HG02973 (cell line): ENCODE results near the gene GTPBP6.
"Not testable (repeated sequence)": the region's sequence is repeated elsewhere in the genome, so short reads cannot be mapped to it uniquely, and the experiment has no call there.

Experiments used
- ATAC-seq: cut with Tn5 transposase; IDR thresholded peaks from one replicate; pipeline ENCODE4 v1.9.1; 2021; ENCODE audit warnings: moderate library complexity; ENCODE audit not compliant: unreplicated experiment

Gene GTPBP6

GRCh38 chrX:352181-352580, 33.6 kb upstream of the GTPBP6 start:
- ATAC-seq = no peak

DNA sequence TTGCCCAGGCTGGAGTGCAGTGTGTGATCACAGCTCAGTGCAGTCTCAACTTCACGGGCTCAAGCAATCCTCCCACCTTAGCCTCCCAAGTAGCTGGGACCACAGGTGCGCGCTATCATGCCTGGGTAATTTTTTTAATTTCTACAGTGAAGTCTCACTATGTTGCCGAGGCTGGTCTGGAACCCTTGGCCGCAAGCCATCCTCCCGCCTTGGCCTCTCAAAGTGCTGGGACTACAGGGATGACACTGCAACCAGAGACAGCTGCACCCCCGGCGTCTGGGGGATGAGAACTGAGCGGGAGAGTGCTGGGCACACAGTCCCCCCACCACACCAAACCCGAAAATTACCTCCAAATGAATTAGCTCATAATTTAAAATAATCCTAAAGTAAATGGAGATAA, 33.1 kb upstream of the GTPBP6 start:
- ATAC-seq = no peak

GRCh38 chrX:351324-351641, 32.7 kb upstream of the GTPBP6 start:
- not testable (repeated sequence) for ATAC-seq

GRCh38 chrX:350534-351323, 32.1 kb upstream of the GTPBP6 start:
- ATAC-seq = no peak

GRCh38 chrX:350148-350533, 31.5 kb upstream of the GTPBP6 start:
- ATAC-seq = no peak

DNA sequence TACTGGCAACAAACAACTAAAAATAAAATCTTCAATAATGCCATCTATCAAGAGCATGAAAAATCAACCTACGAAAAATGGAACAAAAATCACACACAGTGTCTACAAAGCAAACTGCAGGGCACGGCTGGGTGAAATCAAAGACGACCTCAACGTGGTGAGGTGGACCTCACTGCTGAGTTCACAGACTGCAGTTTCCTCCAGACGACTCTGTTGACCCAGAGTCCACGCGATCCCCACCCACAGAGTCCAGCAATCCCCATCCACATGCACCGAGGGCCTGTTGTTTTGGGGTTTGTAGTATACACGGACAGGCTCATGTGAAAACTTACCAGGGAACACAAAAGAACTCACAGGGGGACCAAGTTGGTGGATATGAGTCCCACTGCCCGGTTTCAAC, 31.1 kb upstream of the GTPBP6 start:
- ATAC-seq = no peak

GRCh38 chrX:349196-349595, 30.6 kb upstream of the GTPBP6 start:
- no peak for ATAC-seq

- ATAC-seq = no peak
These were observed 30.0 kb upstream of the GTPBP6 start for GRCh38 chrX:348461-349117.

- no peak for ATAC-seq
These were observed 28.9 kb upstream of the GTPBP6 start for GRCh38 chrX:347351-348117.

GRCh38 chrX:346034-346813, 27.6 kb upstream of the GTPBP6 start:
- no peak for ATAC-seq

GRCh38 chrX:345020-345925, 26.7 kb upstream of the GTPBP6 start:
- no peak for ATAC-seq

DNA sequence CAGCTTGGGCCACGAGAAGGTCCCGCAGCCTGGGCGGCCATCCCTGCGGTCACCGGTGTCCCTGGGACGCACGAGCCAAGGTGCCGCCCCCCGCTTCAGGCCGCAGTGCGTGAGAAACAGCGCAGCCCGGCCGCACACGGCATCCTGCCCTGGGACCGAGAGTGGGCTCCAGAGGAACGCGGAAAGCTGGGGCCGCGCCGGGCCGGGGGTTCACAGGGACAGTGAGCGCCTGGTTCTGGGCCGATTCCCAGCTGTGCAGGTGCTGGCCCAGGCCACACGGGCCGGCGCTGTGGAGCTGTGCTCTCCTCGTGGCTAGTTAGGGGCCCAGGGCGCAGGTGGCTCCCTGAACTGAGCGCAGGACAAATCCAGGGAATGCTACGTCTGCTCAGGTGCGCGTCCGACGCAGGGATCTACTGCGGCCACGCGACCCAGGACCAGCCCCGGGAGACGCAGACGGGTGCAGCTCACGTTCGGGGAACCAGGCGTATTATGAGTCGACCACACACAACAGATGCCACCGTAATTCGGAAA, 25.8 kb upstream of the GTPBP6 start:
- no peak for ATAC-seq

DNA sequence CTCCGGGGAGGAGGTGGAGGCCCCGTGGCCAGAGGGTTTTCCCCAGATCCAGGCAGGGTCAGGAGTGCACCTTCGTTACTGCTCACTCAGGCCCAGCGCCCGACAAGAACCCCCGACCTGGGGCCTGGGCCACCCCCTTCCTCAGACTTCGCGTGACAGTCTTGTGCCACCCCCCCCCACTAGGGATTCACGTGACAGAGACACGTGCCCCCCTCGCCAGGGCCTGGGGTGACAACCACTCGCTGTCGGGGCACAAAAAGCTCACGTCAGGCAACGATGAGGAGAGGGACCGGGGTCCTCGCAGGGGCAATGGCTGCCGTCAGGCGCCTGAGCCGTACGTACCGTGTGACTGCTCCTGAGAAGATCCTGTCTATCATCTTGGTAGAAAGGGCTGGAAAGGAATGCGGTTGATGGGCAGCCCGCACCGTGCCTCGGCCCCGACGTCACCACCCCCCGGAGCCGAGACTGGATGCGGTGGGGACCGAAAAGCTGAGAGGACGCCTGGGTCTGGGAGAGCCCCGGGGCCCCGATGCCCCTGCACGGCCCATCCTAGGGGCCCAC, 23.0 kb upstream of the GTPBP6 start:
- ATAC-seq = no peak

DNA sequence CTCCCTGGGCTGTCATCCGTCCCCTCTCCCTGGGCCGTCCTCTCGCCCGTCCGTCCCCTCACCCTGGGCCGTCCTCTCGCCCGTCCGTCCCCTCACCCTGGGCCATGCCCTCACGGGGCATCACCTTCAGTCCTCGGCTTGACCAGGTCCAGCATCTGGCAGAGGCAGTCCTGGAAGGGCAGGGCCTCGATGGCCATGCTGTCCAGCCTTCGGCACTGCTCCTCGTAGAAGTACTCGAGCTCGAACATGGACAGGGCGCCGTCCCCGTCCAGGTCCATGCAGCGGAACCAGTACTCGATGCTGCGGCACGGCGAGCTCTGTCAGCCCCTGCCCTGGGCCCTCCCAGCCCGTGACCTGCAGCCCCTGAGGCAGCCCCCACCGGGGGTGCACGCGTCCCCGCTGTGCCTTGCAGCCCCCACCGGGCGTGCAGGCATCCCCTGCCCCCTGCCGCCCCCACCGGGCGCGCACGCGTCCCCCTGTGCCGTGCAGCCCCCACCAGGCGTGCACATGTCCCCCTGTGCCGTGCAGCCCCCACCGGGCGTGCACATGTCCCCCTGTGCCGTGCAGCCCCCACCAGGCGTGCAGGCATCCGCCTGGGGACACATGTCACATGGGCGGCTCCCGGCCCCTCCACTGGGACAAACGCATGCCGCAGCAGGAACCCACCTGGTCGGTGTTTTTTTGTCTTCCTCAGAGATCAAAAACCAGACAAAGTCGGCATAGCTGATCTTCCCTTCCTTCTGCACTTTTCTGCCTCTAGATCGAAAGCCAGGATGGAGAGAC, 22.2 kb upstream of the GTPBP6 start:
- no peak for ATAC-seq

DNA sequence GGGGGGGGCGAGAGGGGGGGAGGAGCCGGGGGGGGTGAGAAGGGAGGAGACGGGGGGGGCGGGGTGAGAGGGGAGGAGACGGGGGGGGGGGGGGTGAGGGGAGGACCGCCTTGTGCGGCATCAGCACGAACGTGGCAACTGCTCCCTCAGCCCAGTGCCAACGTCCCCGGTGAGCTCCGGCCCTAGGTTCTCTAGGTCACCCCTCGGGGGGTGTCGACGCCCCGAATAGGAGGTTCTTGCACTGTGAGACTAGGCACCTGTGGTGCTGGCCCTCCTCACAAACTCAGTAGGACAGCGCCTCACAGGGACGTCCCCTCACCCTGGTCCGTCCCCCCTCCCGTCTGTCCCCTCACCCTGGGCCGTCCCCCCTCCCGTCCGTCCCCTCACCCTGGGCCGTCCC, 21.5 kb upstream of the GTPBP6 start:
- ATAC-seq = no peak

- ATAC-seq = no peak
These were observed 20.3 kb upstream of the GTPBP6 start for GRCh38 chrX:338836-339400.

- ATAC-seq = no peak
These were observed 19.8 kb upstream of the GTPBP6 start for GRCh38 chrX:338281-338835.

- ATAC-seq = no peak
These were observed 18.8 kb upstream of the GTPBP6 start for GRCh38 chrX:337331-337831.
